ENCODE measurements around the gene TAGLN3.

DNA sequence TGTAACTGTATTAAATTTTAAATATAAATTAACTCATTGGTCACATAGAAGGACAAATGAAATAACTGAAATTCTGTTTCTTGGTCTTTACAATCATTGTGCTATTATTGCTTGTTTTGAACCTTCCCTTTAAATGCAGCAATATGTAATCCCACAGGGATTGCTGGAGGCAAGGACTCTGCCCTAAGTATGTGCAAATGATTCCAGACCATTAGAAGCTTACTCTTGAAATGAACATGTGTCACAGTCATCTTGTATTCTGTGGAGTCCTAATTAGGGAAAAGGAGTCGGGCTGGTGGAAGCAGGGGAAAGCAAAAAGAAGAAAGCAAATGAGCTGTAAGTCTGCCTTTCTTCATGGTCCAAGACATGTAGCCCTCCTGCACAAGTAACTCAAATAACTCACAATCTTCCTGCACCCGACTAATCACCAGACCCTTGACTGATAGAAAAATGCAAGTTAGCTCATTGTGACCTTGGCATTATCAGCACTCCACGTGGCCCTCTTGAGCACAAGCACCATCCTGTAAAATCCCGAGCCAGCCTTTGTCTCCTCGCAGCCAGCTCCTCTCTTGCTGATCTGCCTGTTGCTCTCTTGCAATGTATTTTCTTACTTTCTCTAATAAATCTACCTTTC is 33.5 kb downstream of the TAGLN3 start:
- no peak for TF ChIP-seq POLR2A (IDR thresholded peaks at IDR 0.05)
- TF ChIP-seq, protein P1, sequence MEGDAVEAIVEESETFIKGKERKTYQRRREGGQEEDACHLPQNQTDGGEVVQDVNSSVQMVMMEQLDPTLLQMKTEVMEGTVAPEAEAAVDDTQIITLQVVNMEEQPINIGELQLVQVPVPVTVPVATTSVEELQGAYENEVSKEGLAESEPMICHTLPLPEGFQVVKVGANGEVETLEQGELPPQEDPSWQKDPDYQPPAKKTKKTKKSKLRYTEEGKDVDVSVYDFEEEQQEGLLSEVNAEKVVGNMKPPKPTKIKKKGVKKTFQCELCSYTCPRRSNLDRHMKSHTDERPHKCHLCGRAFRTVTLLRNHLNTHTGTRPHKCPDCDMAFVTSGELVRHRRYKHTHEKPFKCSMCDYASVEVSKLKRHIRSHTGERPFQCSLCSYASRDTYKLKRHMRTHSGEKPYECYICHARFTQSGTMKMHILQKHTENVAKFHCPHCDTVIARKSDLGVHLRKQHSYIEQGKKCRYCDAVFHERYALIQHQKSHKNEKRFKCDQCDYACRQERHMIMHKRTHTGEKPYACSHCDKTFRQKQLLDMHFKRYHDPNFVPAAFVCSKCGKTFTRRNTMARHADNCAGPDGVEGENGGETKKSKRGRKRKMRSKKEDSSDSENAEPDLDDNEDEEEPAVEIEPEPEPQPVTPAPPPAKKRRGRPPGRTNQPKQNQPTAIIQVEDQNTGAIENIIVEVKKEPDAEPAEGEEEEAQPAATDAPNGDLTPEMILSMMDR (IDR thresholded peaks at IDR 0.05): no peak

All from ovary (tissue), 3 donors.